ENCODE measurements around the gene ALG14.

- no peak for TF ChIP-seq CTCF (IDR thresholded peaks at IDR 0.05; ENCODE audit: insufficient read depth, low read length)
- no peak for TF ChIP-seq POLR2AphosphoS5 (IDR thresholded peaks at IDR 0.05; ENCODE audit: low read depth)
- no peak for TF ChIP-seq REST (IDR thresholded peaks at IDR 0.05; ENCODE audit: insufficient replicate concordance, low read depth)
- TF ChIP-seq GABPA (IDR thresholded peaks at IDR 0.05; ENCODE audit: low read depth) = no peak
- TF ChIP-seq SPI1 (IDR thresholded peaks at IDR 0.05; ENCODE audit: borderline replicate concordance, low read depth) = no peak
Observed at GRCh38 chr1:94954263-94955220, 118.2 kb downstream of the ALG14 start.
